Hippocampal formation (tissue), 2 donors: ENCODE data around the gene SNX20.
A peak's percentile ranks its signal among the peaks of the same experiment; 100 is the strongest.

Experiments
- DNase-seq, 2 donors: peaks; one replicate each; lab custom pipeline; 2025; lab: John Stamatoyannopoulos, UW

SNX20 gene

DNA sequence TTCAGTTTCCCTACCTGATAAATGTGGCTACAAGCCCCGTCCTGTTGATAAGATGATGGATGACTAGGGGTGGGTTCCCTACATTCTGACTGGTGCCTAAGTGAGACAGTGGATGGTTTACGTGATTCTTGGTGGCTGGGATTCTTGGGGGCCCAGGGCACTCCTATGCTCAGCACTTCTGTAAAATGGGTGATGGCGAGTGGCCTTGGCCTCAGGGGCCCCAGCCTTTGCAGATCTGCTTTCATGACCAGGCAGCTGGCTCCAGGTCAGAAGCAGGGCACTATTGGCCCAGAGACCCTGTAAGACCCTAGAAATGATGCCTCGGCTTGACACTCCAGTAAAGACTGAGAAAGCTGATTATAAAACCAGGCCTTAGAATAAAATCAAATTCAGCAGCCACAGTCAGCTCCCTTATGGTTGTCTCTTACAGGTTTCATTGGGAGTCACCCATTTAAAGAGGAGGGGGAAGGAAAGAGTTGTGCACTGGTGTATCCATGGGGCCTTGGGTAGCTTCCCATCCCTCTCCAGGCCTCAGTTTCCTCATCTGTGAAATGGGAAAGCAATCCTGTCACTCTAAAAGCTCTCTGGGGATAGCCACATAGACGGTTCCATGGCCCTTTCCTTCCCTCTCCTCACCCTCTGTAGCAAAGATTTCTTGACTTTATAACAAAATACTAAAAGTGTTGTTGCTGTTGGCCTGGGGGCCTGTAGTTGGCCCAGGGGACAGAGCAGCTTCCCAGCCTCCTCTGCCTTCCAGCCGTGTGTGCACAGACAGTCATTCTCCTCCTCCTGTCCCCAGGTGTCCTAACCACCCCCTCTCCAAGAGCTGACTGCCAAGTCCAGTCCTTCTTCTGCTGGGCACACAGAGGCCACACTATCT is 1.2 kb downstream of the SNX20 start:
- DNase-seq, result no peak

GRCh38 chr16:50679266-50679665 is 1.8 kb downstream of the SNX20 start:
- DNase-seq, result no peak

GRCh38 chr16:50678531-50678930 is 2.6 kb downstream of the SNX20 start:
- DNase-seq, result no peak

- no peak for DNase-seq
Observed at GRCh38 chr16:50677351-50677750, 3.8 kb downstream of the SNX20 start.

DNA sequence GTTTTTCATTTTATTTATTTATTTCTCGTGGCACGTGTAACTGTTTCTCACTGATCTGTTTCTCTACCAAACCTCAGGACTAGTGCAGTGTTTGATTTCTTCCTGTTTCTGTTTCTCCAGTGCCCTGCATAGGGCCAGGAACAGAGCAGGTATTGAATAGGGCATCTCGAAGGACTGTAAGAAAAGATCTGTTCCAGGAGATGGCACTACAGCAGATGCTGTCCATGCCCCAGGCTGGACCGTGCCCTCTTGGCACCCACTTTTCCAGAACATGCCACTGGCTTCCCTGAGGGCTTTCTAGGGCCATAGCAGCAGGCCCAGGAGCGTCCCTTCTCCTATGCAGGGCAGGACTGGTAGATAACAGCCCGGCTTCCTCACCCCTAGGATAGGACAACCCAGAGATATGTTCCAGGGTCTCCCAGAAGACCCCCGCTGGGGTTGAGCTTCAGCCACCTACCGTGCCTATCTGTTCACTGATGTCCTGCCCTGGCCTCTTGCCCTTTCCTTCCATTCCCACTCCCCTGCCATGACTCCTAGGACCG is 4.4 kb downstream of the SNX20 start:
- no peak for DNase-seq

DNA sequence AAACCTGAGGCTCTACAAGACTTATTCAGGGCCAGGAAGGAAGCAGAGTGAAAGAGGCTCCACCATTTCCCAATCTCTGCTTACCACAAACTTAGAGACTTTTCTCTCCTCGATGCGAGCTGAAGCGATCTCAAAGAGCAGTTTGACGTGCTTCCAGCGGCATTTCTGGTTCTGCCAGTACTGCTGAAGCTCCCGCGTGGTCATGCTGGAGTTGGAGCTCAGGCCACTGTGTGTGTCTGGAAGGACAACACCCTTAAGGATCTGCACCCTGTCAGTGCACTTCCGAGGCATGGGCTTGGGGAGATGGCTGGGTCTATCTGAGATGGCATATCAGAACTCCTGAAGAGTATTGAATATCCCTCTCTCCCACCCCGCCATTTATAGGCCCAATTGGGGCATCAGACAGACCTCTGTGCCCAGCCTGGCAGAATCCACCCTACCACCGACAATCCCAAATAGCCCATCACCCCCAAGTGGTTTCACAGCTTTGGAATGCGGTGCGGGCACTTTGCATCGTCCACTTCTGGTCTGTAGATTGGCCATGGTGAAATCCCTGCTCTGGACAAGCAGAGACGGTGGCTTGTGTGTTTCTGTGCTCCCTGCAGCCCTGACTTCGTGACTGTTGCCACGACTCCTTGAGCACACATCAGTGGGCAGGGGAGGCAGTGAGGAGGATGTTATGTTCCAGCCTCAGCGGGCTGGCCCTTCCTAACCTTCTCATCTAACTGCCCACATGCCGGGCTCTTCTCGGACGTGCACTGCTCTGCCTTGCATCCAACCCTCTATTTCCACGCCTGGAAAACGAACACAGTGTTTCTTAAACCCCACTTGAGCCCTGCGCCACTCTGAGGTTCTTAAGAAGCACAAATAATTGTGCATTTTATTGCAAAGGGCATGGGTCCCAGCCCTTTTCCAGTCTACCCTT is 5.2 kb downstream of the SNX20 start:
- no peak for DNase-seq

- DNase-seq, result no peak
Observed at GRCh38 chr16:50674831-50675230, 6.3 kb downstream of the SNX20 start.

GRCh38 chr16:50673496-50674275 is 7.4 kb downstream of the SNX20 start:
- DNase-seq, result no peak

DNA sequence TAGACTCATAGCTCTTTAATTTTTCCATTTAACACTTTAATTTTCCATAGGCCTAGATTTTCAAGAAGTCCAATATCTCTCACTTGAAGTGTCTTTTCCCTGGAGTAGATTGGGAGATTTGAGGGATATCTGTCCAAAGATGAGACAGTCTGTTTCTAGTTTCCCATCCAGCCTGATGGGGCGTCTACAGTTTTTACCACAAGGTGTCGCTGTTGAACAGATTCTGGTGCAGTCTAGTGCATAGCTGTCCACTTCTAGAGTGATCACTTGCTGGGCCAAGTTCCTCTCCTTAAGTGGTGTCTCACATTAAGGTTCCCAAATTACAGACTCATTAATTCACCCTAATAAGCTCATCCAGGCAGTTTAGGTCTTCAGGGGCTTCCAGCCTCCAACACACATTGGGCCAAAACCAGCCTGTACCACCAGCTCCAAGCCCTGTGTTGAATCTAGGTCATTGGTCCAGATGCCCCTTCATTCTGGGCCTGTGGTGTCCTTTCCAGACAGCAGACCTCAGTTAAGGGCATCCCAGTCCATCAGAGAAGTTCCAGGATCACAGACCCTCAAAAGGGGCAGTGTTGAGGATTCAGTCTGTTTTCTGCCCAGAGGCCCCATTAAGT is 9.4 kb downstream of the SNX20 start:
- DNase-seq, result no peak

GRCh38 chr16:50670476-50670875 is 10.6 kb downstream of the SNX20 start:
- DNase-seq, result no peak

- no peak for DNase-seq
Observed at GRCh38 chr16:50669741-50670140, 11.4 kb downstream of the SNX20 start.

DNA sequence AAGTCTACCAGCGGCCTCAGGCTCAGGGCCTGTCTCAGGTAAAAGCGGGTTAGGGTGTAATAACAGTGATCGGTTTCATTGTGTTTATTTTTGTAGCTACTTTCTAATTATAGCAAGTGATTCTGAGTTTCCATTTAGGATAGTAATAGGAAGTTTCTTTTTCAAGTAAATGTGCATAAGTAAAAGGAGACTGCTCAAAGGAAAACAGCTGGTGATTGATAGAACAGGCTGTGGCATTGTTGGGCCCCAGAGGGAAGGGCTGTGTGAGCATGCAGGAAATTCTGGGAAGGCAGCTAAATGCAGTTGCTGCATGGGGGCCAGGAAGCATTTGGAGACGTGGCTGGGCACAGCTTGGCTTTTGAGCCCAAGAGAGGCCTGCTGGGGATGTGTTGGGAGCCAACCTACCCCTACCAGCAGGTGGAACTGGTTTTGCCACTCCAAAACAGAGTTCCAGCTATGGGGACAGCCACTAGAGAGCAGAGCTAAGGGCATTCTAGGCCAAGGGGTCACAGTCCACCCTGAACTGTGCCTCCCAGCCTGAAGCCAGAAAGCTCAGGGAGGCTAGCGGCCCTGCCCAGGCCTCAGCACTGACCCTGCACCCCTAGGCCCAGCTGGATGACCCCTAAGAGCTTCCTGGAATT is 12.6 kb downstream of the SNX20 start:
- no peak for DNase-seq

GRCh38 chr16:50667497-50668367 is 13.4 kb downstream of the SNX20 start:
- no peak for DNase-seq

DNA sequence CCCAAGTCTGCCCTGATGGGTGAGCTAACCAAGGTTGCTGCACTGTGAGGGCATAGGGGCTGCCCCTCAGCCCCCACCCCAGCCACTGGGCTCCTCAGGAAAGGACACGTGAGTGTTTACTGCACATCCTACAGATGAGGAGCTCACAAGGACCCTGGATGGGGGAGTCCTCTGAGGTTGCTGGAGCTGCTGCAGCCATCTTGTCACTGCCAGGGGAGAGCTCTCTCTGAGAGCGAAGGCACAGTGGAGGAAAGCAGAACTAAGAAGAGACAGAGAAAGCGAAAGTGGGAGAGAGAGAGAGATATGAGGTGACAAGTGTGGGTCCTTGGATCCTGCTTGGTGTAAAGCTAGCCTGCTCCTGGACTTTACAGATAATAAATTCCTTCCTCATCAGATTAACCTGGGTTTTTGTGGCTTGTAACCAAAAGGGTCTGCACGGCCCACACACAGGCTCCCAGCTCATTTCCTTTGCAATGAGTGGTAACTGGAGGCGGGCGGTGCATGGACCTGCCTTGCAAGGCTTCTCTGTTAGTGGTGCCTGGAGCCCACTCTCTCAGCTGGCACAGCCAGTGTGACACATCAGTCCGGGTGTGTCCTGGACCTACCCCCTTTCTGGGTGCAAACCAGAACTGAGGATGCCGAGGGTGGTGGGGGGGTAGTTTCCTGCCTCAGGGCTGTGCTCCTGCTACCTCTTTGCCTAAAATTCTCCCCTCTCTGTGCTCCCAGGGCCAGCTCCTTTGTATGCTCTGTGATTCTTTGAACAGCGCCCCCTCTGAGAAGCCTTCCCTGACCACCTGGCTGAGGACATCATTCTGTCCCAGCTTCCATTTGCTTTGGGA is 14.2 kb downstream of the SNX20 start:
- DNase-seq, result no peak

GRCh38 chr16:50665128-50665878 is 15.8 kb downstream of the SNX20 start:
- peak; percentile 37 to 54 for DNase-seq

DNA sequence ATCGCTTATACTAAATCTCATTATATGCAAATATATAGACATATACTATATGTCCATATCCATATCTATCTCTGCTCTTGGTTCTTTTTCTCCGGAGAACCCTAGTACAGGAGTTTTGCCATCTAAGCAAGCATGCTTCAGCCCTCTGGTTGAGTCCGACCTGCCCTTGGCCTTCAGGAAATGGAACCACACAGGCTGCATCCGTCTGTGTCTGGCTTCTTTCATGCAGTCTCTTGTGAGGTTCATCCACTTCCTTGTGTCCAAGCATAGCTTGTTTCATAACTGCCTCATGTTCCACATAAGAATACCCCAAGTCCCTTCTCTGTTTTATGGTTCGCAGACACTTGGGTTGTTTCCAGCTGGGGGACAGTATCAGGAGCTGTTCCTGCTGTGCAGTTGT is 16.8 kb downstream of the SNX20 start:
- no peak for DNase-seq

GRCh38 chr16:50662306-50662940 is 18.7 kb downstream of the SNX20 start:
- DNase-seq, result no peak

DNA sequence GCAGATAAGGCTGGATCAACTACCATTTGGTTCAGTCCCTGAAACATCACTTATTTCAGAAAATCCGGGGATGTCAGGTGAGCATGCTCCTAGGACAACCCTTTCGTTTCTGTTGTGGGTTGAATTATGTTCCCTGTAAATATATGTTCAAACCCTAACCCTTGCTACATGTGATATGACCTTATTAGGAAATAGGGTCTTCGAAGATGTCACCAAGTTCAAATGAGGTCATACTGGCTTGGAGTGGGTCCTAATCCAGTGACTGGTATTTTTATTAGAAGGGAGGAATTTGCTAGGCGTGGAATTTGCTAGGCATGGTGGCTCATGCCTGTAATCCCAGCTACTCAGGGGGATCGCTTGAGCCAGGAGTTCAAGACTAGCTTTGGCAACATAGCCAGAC is 21.3 kb downstream of the SNX20 start:
- DNase-seq, result no peak
